GM20431 (cell line): ENCODE measurements around the gene BMERB1.
"Not testable (repeated sequence)": the region's sequence is repeated elsewhere in the genome, so short reads cannot be mapped to it uniquely, and the experiment has no call there.

Source experiments
- in situ Hi-C: fragments of 300-500 bp; cut with MseI, MboI; formaldehyde crosslinking; loops from one replicate; pipeline ENCODE4 v1.15.0; 2020; ENCODE audit warnings: low sequenced_read_pairs; ENCODE audit not compliant: unreplicated experiment

The BMERB1 gene

GRCh38 chr16:15604460-15605440, 170.4 kb downstream of the BMERB1 start:
- in situ Hi-C loops, result no loop called here

- in situ Hi-C loops, result no loop called here
These were observed 171.6 kb downstream of the BMERB1 start for GRCh38 chr16:15605839-15606517.

- in situ Hi-C loops, result no loop called here
These were observed 172.3 kb downstream of the BMERB1 start for GRCh38 chr16:15606518-15607220.

DNA sequence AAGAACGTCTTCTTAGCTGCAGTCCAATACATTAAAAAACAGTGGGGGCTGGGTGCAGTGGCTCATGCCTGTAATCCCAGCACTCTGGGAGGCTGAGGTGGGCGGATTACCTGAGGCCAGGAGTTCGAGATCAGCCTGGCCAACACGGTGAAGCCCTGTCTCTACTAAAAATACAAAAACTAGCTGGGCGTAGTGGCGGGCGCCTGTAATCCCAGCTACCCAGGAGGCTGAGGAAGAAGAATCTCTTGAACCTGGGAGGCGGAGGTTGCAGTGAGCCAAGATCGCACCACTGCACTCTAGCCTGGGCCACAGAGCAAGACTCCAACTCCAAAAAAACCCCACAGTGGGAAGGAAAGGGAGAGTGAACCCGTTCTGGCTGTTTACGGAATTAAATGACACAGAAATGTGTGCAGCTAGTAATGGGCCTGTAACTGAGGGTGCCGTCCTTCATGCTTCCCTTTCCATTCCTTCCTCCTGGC, 172.9 kb downstream of the BMERB1 start:
- in situ Hi-C loops, result not testable (repeated sequence)

DNA sequence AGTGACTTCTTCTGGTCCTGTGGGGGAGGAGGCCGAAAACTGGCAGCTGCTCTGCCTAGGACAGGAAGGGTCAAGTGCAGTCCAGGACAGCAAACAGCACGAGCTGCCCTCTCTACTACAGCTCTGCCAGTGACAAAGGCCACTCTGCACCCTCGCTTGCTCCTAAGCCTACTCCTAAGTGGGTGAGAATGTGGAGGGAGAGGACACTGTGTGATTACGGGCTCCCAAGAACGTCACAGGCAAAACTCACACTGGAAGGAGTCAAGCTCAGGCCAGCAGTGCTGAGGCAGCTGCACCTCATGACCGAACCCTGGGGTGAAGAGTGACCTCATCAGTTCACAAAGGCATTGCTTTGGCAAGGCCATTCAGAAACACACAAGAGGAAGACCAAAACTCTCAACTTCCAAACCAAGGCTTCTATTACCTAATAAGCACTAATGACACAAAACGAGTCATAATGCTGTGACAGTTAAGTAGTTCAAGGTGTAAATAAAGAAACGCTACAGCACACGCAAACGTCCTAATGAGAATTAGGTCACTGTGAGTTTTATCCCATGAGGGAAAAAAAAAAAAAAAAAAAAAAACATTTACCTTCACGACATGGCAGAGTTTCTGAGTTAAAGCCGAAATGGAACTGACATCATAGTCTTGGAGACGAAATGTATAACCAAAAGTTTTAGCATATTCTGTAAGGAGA, 173.5 kb downstream of the BMERB1 start:
- in situ Hi-C loops, result no loop called here

DNA sequence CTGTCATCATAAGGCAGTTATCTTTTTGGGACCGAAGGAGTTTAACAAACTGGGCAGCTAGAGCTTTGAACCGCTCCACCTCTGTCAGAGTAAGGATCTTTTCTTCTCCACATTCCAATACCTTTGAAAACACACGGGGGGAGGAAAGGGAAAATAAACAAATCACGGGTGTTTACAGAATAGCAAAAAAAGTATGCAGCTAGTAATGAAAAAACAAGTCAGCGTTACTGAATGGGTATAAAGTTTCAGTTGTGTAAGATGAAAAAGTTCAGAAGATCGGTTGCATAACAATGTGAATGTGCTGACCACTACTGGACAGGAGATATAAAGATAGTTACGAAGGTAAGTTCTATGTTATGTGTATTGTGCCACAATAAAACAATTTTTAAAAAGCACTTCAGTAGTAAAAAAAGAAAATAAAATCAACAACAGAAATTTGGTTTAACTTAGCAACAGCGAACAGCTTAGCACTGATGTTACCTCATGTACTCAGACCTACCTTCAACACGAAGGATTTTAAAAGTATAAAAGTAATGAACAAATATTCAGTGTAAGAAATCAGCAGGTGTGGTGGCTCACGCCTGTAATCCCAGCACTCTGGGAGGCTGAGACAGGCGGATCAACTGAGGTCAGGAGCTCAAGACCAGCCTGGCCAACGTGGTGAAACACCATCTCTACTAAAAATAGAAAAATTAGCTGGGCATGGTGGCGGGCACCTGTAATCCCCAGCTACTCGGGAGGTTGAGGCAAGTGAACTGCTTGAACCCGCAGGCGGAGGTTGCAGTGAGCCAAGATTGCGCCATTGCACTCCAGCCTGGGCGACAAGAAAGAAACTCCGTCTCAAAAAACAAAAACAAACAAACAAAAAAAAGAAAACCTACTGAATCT, 174.3 kb downstream of the BMERB1 start:
- in situ Hi-C loops, result no loop called here

- in situ Hi-C loops, result no loop called here
These were observed 174.9 kb downstream of the BMERB1 start for GRCh38 chr16:15609286-15609649.

DNA sequence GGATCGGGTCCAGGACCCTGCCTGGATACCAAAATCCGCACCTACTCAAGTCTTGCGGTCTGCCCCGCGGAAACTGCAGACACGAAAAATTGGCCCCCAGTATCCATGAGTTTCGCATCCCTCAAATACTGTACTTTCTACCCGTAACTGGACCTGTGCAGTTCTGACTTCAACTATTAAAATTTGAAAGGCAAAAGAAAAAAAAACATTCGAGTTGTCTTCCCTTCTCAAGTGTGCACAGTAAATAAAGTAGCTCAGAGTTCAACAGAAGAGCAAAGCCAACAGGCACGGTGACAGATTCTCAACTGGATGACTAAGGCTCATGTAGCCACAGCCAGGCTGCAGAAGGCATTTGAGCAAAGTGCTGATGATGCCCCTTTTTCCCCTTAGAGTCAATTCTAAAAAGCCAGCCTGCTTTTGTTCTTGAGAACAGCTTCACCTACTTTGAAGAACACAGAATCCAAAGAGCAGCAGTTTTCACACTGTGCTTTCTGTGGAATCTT, 176.0 kb downstream of the BMERB1 start:
- in situ Hi-C loops, result no loop called here

DNA sequence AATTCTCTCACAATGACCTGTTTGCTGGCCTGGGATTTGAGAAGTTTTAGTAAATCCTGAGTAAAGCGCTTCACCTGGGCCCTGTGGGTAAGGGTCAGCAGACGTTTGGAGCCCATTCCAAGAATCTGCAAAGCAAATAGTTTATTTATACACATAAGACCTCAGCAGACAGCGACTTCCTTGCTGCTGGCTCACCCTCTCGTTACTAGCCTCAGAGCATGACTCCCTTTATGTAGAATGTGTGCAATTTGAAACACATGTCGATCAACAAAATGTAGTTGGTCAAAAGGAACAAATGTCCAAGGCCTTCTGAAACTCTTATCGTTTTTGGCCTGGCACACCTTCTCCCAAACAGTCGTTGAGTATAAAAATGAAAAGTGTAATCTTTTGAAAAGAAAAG, 177.2 kb downstream of the BMERB1 start:
- in situ Hi-C loops, result no loop called here

GRCh38 chr16:15613676-15614075, 179.3 kb downstream of the BMERB1 start:
- in situ Hi-C loops, result no loop called here

GRCh38 chr16:15616012-15616411, 181.6 kb downstream of the BMERB1 start:
- in situ Hi-C loops, result no loop called here

- in situ Hi-C loops, result no loop called here
These were observed 182.2 kb downstream of the BMERB1 start for GRCh38 chr16:15616475-15617165.

- in situ Hi-C loops, result no loop called here
These were observed 183.5 kb downstream of the BMERB1 start for GRCh38 chr16:15617901-15618300.

- in situ Hi-C loops, result no loop called here
These were observed 184.0 kb downstream of the BMERB1 start for GRCh38 chr16:15618392-15618791.

GRCh38 chr16:15620611-15621195, 186.3 kb downstream of the BMERB1 start:
- in situ Hi-C loops, result no loop called here

GRCh38 chr16:15621456-15621855, 187.1 kb downstream of the BMERB1 start:
- in situ Hi-C loops, result no loop called here

- in situ Hi-C loops, result no loop called here
These were observed 187.5 kb downstream of the BMERB1 start for GRCh38 chr16:15621889-15622288.
